H1 (cell line): Measurements from ENCODE around the gene EPHA4. TPM values are rescaled to one million over a fixed set of nuclear protein-coding genes. Genes with fewer than 3 reads are reported as not detected.

Experiments
- CHD2 ChIP-seq: IDR thresholded peaks from 2 replicates; pipeline ENCODE4 v1.6.1; 2012; ENCODE audit warnings: low read length, improper control_type of control experiment
- NANOG ChIP-seq: IDR thresholded peaks from 2 replicates; pipeline ENCODE4 v1.6.1; 2011; ENCODE audit warnings: low read length, low read depth, mild to moderate bottlenecking, inconsistent platforms; ENCODE audit not compliant: insufficient read depth, poor library complexity, severe bottlenecking
- TAF1 ChIP-seq: IDR thresholded peaks from 2 replicates; pipeline ENCODE4 v1.6.1; 2011; ENCODE audit warnings: mild to moderate bottlenecking, low read depth, low read length
- TBP ChIP-seq: IDR thresholded peaks from 2 replicates; pipeline ENCODE4 v1.6.1; 2011; ENCODE audit warnings: low read depth, low read length, improper control_type of control experiment
- YY1 ChIP-seq: IDR thresholded peaks from 2 replicates; pipeline ENCODE4 v1.6.1; 2011; ENCODE audit warnings: low read depth, mild to moderate bottlenecking, low read length
- polyA plus RNA-seq, 7 experiments: library from polyadenylated mRNA; depleted of rRNA in 3 of 7; stranded (reverse) in 5 of 7; unstranded in 2 of 7; fragments of >200 nt in 5 of 7; fragments of 200-250 nt in 2 of 7; gene quantifications; 1 replicate in 5 of 7; 2 replicates in 1 of 7; 4 replicates in 1 of 7; pipeline versions ENCODE4 v1.2.1 to v1.2.3, GENCODE V29; 2011 to 2013; ENCODE audit warnings: missing spikeins in 2 of 7, mixed read lengths in 2 of 7
- total RNA-seq: library from RNA; stranded (reverse); fragmentation: NEBNext Ultra II Directional; extraction: Animal tissue kit (Norgen Biotek cat#: 25700); gene quantifications from 2 replicates; pipeline ENCODE4 v1.2.1, GENCODE V29; 2021

EPHA4 gene
- total and polyA plus RNA-seq, 2 of the 8 experiments (the other 6 are each of a cell fraction or from before 2014, with no cell fraction given), result 4.3 to 5.7 TPM

- no peak for TF ChIP-seq CHD2
- no peak for TF ChIP-seq NANOG
- no peak for TF ChIP-seq TBP
- TF ChIP-seq TAF1, result no peak
- TF ChIP-seq YY1, result no peak
These were observed 79.5 kb downstream of the EPHA4 start (continued) for GRCh38 chr2:221492636-221493035.
